Esophagus squamous epithelium (tissue), 5 donors: ENCODE results near the gene EGFR. TPM values are rescaled to one million over a fixed set of nuclear protein-coding genes. Genes with fewer than 3 reads are reported as not detected.

Source experiments
- DNase-seq: peaks from one replicate; lab custom pipeline; 2025; lab: John Stamatoyannopoulos, UW
- H3K27ac ChIP-seq, 4 donors: fragments of 200-600 bp; sonication (generic); one replicate each; pipeline ENCODE4 v1.5.1; 2016 to 2019; ENCODE audit warnings: mild to moderate bottlenecking in 1 of 4
- H3K27me3 ChIP-seq, 4 donors: fragments of 200-600 bp; sonication (generic); 1 replicate in 3 of 4; 2 replicates in 1 of 4; pipeline versions ENCODE4 v1.5.1 to v1.6.0; 2017 to 2021; ENCODE audit warnings: antibody characterized with exemption in 1 of 4
- H3K36me3 ChIP-seq, 3 donors: fragments of 200-600 bp; sonication (generic); one replicate each; pipeline ENCODE4 v1.5.1; 2016 to 2019
- H3K4me1 ChIP-seq, 3 donors: fragments of 200-600 bp; sonication (generic); one replicate each; pipeline ENCODE4 v1.5.1; 2017 to 2019
- H3K4me3 ChIP-seq, 4 donors: fragments of 200-600 bp; sonication (generic); 1 replicate in 3 of 4; 2 replicates in 1 of 4; pipeline ENCODE4 v1.5.1; 2016 to 2019; ENCODE audit warnings: mild to moderate bottlenecking in 2 of 4, moderate library complexity in 1 of 4
- H3K9me3 ChIP-seq, 3 donors: fragments of 200-600 bp; sonication (generic); one replicate each; pipeline ENCODE4 v1.5.1; 2016 to 2019
- POLR2A ChIP-seq, 4 donors: fragments of 450-650 bp; IDR thresholded peaks; one replicate each; pipeline ENCODE4 v1.6.1; 2017; ENCODE audit warnings: antibody characterized with exemption in 4 of 4, mild to moderate bottlenecking in 4 of 4, moderate library complexity in 3 of 4
- WGBS, 2 donors: methylation state at CpG; one replicate each; pipeline ENCODE4 v1.1.5; 2018; 5-methylcytosine and 5-hydroxymethylcytosine counted together
- intact Hi-C: fragments of 100-400 bp; cut with DNase I; formaldehyde crosslinking; loops from one replicate; pipeline ENCODE4 v1.15.0; 2022
- total RNA-seq, 4 donors: library from RNA; depleted of rRNA; stranded (reverse); fragments of >200 nt; gene quantifications; one replicate each; pipeline ENCODE4 v1.1.0, GENCODE V29; 2016
- TF ChIP-seq, protein P1 (sequence below), 6 experiments: fragments of 450-650 bp in 4 of 6; fragments of 200-600 bp in 2 of 6; sonication (generic) in 2 of 6; IDR thresholded peaks; one replicate each; pipeline ENCODE4 v1.5.1; 2016 to 2019; ENCODE audit warnings: antibody characterized with exemption in 6 of 6, mild to moderate bottlenecking in 4 of 6, moderate library complexity in 4 of 6
- donor health status: DM: yes; HTN: yes; CAD: no.

Gene EGFR
- total RNA-seq, 4 donors from 2014 or later, result 66.1 to 108 (median 72.3) TPM

DNA sequence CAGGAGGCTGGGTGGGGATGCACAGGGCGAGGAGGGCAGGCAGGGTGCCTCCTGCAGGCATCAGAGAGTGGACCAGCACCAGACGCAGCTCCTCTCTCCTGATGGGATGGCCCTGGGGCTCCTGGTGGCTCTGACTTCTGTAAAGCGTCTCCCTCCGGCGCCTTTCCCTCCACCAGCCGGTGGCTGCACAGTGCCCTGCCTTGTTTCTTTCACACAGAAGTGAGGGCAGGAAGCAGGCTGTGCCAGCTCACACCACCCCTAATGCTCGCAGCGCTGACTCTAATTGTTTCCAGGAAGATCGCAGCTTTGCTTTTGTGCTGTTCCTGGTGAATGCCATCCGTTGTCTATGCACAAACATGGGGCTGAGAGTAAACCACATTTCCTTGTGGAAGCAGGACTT is 194.0 kb downstream of the EGFR start:
- intact Hi-C loops, result no loop called here
- Histone ChIP-seq H3K27me3 (no peaks in the 10 kb centered on the region), H3K9me3 (no peaks in the 10 kb centered on the region), H3K27ac (peak overlapping the region in 1 of 4 donors; percentile 9), H3K4me3 (no peak overlapping the region), H3K4me1 (peaks cover 0 to 19% (median 0%) of the 10 kb centered on the region in 3 donors), H3K36me3 (peaks cover 0 to 32% (median 0%) of the 10 kb centered on the region in 3 donors)
- DNase-seq, result no peak
- WGBS, 2 donors, result 39 to 54% methylated on average over 8 of the region's 10 CpGs
- TF ChIP-seq, protein P1, sequence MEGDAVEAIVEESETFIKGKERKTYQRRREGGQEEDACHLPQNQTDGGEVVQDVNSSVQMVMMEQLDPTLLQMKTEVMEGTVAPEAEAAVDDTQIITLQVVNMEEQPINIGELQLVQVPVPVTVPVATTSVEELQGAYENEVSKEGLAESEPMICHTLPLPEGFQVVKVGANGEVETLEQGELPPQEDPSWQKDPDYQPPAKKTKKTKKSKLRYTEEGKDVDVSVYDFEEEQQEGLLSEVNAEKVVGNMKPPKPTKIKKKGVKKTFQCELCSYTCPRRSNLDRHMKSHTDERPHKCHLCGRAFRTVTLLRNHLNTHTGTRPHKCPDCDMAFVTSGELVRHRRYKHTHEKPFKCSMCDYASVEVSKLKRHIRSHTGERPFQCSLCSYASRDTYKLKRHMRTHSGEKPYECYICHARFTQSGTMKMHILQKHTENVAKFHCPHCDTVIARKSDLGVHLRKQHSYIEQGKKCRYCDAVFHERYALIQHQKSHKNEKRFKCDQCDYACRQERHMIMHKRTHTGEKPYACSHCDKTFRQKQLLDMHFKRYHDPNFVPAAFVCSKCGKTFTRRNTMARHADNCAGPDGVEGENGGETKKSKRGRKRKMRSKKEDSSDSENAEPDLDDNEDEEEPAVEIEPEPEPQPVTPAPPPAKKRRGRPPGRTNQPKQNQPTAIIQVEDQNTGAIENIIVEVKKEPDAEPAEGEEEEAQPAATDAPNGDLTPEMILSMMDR (IDR thresholded peaks at IDR 0.05), result no peak
- no peak for TF ChIP-seq POLR2A (IDR thresholded peaks at IDR 0.05)

DNA sequence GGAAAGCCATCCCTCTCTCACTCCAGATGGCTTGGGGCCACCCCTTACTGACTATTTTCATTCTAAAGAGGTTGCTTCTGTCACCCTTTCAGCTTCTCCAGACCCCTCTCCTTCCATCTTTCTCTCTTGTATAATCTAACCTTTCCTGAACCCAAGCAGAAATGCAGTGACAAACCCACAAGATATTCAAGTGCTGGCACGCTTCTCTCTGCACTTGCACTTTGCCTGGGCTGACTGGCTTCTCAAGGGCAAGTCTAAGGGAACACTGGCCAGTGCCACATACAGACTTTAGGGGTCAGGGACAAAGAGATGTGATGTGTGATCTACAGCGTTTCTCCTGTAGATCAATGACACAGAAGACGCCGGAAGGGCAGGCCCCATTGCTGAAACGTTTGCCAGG is 195.9 kb downstream of the EGFR start:
- H3K36me3 ChIP-seq, result peaks cover 0 to 13% (median 0%) of the 10 kb centered on the region in 3 donors
- no peak for TF ChIP-seq POLR2A (IDR thresholded peaks at IDR 0.05)
- TF ChIP-seq, protein P1 (IDR thresholded peaks at IDR 0.05), result no peak
- peaks cover 0 to 19% (median 0%) of the 10 kb centered on the region in 3 donors for H3K4me1 ChIP-seq
- no peak for DNase-seq
- no peaks in the 10 kb centered on the region for H3K9me3 ChIP-seq
- intact Hi-C loops, result no loop called here
- H3K27ac ChIP-seq, result no peak overlapping the region
- no peak overlapping the region for H3K4me3 ChIP-seq
- no peaks in the 10 kb centered on the region for H3K27me3 ChIP-seq
- WGBS, 2 donors, result 40 to 48% methylated on average over 5 of the region's 5 CpGs

DNA sequence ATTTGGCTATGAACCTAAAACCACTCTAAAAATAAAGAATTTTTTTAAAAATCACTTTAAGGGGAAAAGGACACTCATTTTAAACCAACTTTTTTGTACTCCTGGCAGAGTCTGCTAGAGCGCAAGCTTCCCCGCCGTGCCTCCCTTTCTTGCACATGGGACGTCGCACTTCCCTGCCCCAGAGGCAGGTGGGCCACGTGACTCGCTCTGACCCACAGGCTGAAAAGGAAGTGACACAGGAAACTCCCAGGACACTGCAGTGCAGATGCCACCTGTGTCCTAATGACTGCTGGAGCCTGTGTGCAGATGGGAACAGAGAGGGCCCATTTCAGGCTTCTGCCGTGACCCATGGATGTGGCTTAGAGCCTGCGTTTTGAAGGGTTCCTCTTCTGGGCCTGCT is 204.2 kb downstream of the EGFR start:
- no peaks in the 10 kb centered on the region for H3K36me3 ChIP-seq
- H3K4me3 ChIP-seq, result no peak overlapping the region
- intact Hi-C loops, result no loop called here
- no peak for DNase-seq
- no peaks in the 10 kb centered on the region for H3K27me3 ChIP-seq
- H3K9me3 ChIP-seq, result peaks cover 0 to 5% (median 0%) of the 10 kb centered on the region in 3 donors
- H3K27ac ChIP-seq, result no peak overlapping the region
- WGBS, 2 donors, result 62 to 79% methylated on average over 7 to 8 of the region's 9 CpGs
- H3K4me1 ChIP-seq, result no peaks in the 10 kb centered on the region
- TF ChIP-seq, protein P1 (IDR thresholded peaks at IDR 0.05), result no peak
- no peak for TF ChIP-seq POLR2A (IDR thresholded peaks at IDR 0.05)

DNA sequence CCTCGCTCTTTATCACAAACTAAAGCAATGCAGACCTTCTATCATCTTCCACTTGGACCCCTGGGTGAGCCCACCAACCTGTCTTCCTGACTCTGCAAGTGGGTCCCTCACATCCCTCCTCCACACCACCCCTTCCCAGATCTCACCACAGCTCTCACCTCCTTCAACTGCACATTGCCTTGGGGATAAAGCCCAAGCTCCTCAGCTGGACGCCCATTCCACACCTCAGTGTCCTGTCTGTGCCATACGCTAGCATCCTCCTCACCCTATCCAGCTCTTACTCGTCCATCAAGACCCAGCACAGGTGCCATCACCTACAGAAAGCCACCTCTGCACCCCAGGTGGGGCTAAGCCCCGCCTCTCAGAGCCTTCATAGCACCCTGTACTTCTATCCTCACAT is 205.3 kb downstream of the EGFR start:
- H3K36me3 ChIP-seq, result no peaks in the 10 kb centered on the region
- no peak for TF ChIP-seq POLR2A (IDR thresholded peaks at IDR 0.05)
- TF ChIP-seq, protein P1 (IDR thresholded peaks at IDR 0.05), result no peak
- WGBS, 2 donors, result 68 to 73% methylated on average over 5 of the region's 5 CpGs
- intact Hi-C loops, result no loop called here
- no peaks in the 10 kb centered on the region for H3K4me1 ChIP-seq
- no peak overlapping the region for H3K27ac ChIP-seq
- no peak overlapping the region for H3K4me3 ChIP-seq
- H3K27me3 ChIP-seq, result no peaks in the 10 kb centered on the region
- peaks cover 0 to 5% (median 0%) of the 10 kb centered on the region in 3 donors for H3K9me3 ChIP-seq
- DNase-seq, result no peak

DNA sequence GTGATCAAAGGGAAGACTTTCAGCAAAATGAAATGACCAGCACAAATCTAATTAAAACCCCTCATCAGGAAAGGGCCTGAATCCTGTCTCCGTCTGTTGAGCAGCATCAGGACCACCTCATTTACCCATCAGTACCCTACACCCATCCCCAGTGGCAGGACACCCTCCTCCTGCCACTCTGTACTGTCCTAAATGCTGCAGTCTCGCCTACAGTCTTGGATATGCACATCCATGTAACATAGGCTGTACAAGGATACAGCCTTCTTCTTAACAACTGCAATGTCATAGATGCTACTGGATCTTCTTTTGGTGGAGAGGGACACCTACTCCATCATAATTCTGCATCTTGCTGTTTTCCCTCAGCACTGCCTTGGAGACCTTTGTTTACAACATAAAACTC is 206.0 kb downstream of the EGFR start:
- no peaks in the 10 kb centered on the region for H3K27me3 ChIP-seq
- no peaks in the 10 kb centered on the region for H3K4me1 ChIP-seq
- no peak for DNase-seq
- H3K36me3 ChIP-seq, result no peaks in the 10 kb centered on the region
- no peak overlapping the region for H3K27ac ChIP-seq
- no peak for TF ChIP-seq POLR2A (IDR thresholded peaks at IDR 0.05)
- TF ChIP-seq, protein P1 (IDR thresholded peaks at IDR 0.05), result no peak
- H3K9me3 ChIP-seq, result peaks cover 0 to 5% (median 0%) of the 10 kb centered on the region in 3 donors
- 69 to 96% methylated on average over 2 of the region's 2 CpGs for WGBS, 2 donors
- no peak overlapping the region for H3K4me3 ChIP-seq
- intact Hi-C loops, result no loop called here
